Measurements from ENCODE around the gene TAOK2.
"Not testable (repeated sequence)": the region's sequence is repeated elsewhere in the genome, so short reads cannot be mapped to it uniquely, and the experiment has no call there.

TAOK2 gene

DNA sequence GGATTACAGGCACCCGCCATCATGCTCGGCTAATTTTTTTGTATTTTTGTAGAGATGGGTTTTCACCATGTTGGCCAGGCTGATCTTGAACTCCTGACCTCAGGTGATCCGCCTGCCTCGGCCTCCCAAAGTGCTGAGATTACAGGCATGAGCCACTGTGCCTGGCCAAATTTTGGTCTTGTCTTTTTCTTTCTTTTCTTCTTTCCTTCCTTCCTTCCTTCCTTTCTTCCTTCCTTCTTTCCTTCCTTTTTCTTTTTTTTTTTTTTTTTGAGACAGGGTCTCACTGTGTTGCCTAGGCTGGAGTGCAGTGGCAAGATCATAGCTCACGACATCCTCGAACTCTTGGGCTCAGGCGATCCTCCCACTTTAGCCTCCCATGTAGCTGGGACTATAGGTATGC lies 41.8 kb downstream of the TAOK2 start:
- not testable (repeated sequence) for H3K27me3 ChIP-seq (ENCODE audit: insufficient read depth, low read length); H3K9ac ChIP-seq (ENCODE audit: low read length); H3K9me2 ChIP-seq (ENCODE audit: low read depth, low read length); H3F3A ChIP-seq (ENCODE audit: insufficient read depth, low read length); H3K4me1 ChIP-seq (ENCODE audit: insufficient read depth, low read length, severe bottlenecking); H3K4me3 ChIP-seq (ENCODE audit: low read depth, low read length, poor library complexity, severe bottlenecking); H3K27ac ChIP-seq (ENCODE audit: low read depth, low read length, poor library complexity, severe bottlenecking); H2AFZ ChIP-seq (ENCODE audit: low read length); H3K79me2 ChIP-seq (ENCODE audit: insufficient read depth, low read length); H3K9me3 ChIP-seq (ENCODE audit: low read length); H3K4me2 ChIP-seq (ENCODE audit: low read length); H4K20me1 ChIP-seq (ENCODE audit: insufficient read depth, low read length); H3K36me3 ChIP-seq (ENCODE audit: insufficient read depth, low read length)

DNA sequence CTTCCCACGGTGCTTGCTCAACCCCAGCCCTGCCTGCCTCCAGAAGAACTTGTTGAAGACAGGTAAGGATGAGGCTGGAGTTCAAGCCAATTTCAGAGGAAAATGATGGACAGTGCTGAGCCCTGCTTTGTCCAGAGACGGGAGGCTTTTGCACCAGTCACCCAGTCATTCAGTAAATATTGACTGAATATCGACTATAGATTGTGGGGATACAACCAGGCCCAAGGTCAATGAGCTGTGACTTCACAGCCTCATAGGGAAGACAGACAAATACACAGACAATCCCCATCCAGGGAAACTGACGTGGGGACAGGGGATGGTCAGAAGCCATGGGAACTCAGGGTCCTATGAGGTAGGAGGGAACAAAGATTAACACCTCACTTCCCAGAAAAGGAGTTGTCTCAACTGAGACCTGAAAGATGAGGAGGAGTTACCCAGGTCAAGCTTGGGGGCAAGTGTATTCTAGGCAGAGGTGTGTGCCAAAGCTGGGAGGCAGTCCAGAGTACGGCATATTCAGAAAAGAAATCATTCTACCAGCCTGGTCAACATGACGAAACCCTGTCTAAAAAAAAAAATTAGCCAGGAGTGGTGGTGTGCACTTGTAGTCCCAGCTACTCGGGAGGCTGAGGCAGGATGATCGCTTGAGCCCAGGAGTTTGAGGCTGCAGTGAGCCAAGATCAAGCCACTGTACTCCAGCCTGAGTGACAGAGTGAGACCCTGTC lies 43.0 kb downstream of the TAOK2 start:
- no peaks in the 10 kb centered on the region for H3F3A ChIP-seq (ENCODE audit: insufficient read depth, low read length)
- no peak overlapping the region for H3K27ac ChIP-seq (ENCODE audit: low read depth, low read length, poor library complexity, severe bottlenecking)
- no peaks in the 10 kb centered on the region for H3K36me3 ChIP-seq (ENCODE audit: insufficient read depth, low read length)
- H4K20me1 ChIP-seq (ENCODE audit: insufficient read depth, low read length), result no peaks in the 10 kb centered on the region
- no peaks in the 10 kb centered on the region for H3K27me3 ChIP-seq (ENCODE audit: insufficient read depth, low read length)
- H3K9me2 ChIP-seq (ENCODE audit: low read depth, low read length), result no peaks in the 10 kb centered on the region
- TF ChIP-seq EZH2 (IDR thresholded peaks at IDR 0.05; ENCODE audit: borderline replicate concordance, low read length), result no peak
- TF ChIP-seq, protein P1, sequence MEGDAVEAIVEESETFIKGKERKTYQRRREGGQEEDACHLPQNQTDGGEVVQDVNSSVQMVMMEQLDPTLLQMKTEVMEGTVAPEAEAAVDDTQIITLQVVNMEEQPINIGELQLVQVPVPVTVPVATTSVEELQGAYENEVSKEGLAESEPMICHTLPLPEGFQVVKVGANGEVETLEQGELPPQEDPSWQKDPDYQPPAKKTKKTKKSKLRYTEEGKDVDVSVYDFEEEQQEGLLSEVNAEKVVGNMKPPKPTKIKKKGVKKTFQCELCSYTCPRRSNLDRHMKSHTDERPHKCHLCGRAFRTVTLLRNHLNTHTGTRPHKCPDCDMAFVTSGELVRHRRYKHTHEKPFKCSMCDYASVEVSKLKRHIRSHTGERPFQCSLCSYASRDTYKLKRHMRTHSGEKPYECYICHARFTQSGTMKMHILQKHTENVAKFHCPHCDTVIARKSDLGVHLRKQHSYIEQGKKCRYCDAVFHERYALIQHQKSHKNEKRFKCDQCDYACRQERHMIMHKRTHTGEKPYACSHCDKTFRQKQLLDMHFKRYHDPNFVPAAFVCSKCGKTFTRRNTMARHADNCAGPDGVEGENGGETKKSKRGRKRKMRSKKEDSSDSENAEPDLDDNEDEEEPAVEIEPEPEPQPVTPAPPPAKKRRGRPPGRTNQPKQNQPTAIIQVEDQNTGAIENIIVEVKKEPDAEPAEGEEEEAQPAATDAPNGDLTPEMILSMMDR (IDR thresholded peaks at IDR 0.05; ENCODE audit: low read length), result no peak
- peaks cover 5% of the 10 kb centered on the region for H3K4me1 ChIP-seq (ENCODE audit: insufficient read depth, low read length, severe bottlenecking)
- H3K9ac ChIP-seq (ENCODE audit: low read length), result no peak overlapping the region
- no peak overlapping the region for H2AFZ ChIP-seq (ENCODE audit: low read length)
- no peak overlapping the region for H3K4me3 ChIP-seq (ENCODE audit: low read depth, low read length, poor library complexity, severe bottlenecking)
- H3K4me2 ChIP-seq (ENCODE audit: low read length), result no peak overlapping the region
- no peaks in the 10 kb centered on the region for H3K79me2 ChIP-seq (ENCODE audit: insufficient read depth, low read length)
- H3K9me3 ChIP-seq (ENCODE audit: low read length), result no peaks in the 10 kb centered on the region

DNA sequence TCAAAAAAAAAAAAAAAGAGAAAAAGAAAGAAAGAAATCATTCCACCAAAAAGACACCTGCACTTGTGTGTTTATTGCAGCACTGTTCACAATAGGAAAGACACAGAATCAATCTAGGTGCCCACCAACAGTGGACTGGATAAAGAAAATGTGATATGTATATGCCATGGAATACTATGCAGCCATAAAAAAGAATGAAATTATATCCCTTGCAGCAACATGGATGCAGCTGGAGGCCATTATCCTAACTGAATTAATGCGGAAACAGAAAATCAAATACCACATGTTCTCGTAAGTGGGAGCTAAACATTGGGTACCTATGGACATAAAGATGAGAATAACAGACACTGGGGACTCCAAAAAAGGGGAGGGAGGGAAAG lies 43.6 kb downstream of the TAOK2 start:
- H3K4me2 ChIP-seq (ENCODE audit: low read length), result no peak overlapping the region
- H3K4me1 ChIP-seq (ENCODE audit: insufficient read depth, low read length, severe bottlenecking), result peaks cover 5% of the 10 kb centered on the region
- no peaks in the 10 kb centered on the region for H3K27me3 ChIP-seq (ENCODE audit: insufficient read depth, low read length)
- no peaks in the 10 kb centered on the region for H3K36me3 ChIP-seq (ENCODE audit: insufficient read depth, low read length)
- no peak for TF ChIP-seq EZH2 (IDR thresholded peaks at IDR 0.05; ENCODE audit: borderline replicate concordance, low read length)
- TF ChIP-seq, protein P1 (IDR thresholded peaks at IDR 0.05; ENCODE audit: low read length), result no peak
- H4K20me1 ChIP-seq (ENCODE audit: insufficient read depth, low read length), result no peaks in the 10 kb centered on the region
- no peaks in the 10 kb centered on the region for H3F3A ChIP-seq (ENCODE audit: insufficient read depth, low read length)
- no peak overlapping the region for H3K27ac ChIP-seq (ENCODE audit: low read depth, low read length, poor library complexity, severe bottlenecking)
- H3K79me2 ChIP-seq (ENCODE audit: insufficient read depth, low read length), result no peaks in the 10 kb centered on the region
- H2AFZ ChIP-seq (ENCODE audit: low read length), result no peak overlapping the region
- H3K9ac ChIP-seq (ENCODE audit: low read length), result no peak overlapping the region
- H3K4me3 ChIP-seq (ENCODE audit: low read depth, low read length, poor library complexity, severe bottlenecking), result no peak overlapping the region
- H3K9me2 ChIP-seq (ENCODE audit: low read depth, low read length), result no peaks in the 10 kb centered on the region
- no peaks in the 10 kb centered on the region for H3K9me3 ChIP-seq (ENCODE audit: low read length)

DNA sequence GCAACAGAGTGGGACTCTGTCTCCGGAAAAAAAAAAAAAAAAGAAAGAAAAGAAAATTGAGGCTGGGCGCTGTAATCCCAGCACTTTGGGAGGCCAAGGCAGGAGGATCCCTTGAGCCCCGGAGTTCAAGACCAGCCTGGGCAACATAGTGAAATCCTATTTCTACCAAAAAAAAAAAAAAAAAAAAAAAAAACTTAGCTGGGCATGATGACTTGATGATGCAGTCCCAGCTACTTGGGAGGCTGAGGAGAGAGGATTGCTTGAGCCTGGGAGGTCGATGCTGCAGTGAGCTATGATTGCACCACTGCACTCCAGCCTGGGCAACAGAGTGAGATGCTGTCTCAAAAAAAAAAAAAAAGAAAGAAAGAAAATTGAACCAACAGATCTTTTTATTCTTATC lies 44.3 kb downstream of the TAOK2 start:
- not testable (repeated sequence) for H3K4me2 ChIP-seq (ENCODE audit: low read length); H3K4me3 ChIP-seq (ENCODE audit: low read depth, low read length, poor library complexity, severe bottlenecking); H3K9me3 ChIP-seq (ENCODE audit: low read length); H3K9me2 ChIP-seq (ENCODE audit: low read depth, low read length); H3K79me2 ChIP-seq (ENCODE audit: insufficient read depth, low read length); H3F3A ChIP-seq (ENCODE audit: insufficient read depth, low read length); H3K9ac ChIP-seq (ENCODE audit: low read length); H4K20me1 ChIP-seq (ENCODE audit: insufficient read depth, low read length); H3K27me3 ChIP-seq (ENCODE audit: insufficient read depth, low read length); H2AFZ ChIP-seq (ENCODE audit: low read length); H3K4me1 ChIP-seq (ENCODE audit: insufficient read depth, low read length, severe bottlenecking); H3K36me3 ChIP-seq (ENCODE audit: insufficient read depth, low read length); H3K27ac ChIP-seq (ENCODE audit: low read depth, low read length, poor library complexity, severe bottlenecking)

Data from OCI-LY1 (cell line).